Bronchial epithelial cell (primary cell): ENCODE results near the gene GTSF1L. TPM values are rescaled to one million over a fixed set of nuclear protein-coding genes. Genes with fewer than 3 reads are reported as not detected.

Experiments used
- DNase-seq: peaks from one replicate; pipeline ENCODE4 v3.0.0-alpha.2; 2010; ENCODE audit warnings: low read depth
- FAIRE-seq: peaks from 2 replicates; lab custom pipeline; 2011; peaks lifted over from hg19 to GRCh38; lab: Jason Lieb, UNC
- H3K27me3 ChIP-seq: 2 replicates; pipeline ENCODE4 v1.5.1; 2011; ENCODE audit warnings: low read length; ENCODE audit not compliant: control insufficient read depth, insufficient read depth
- H3K36me3 ChIP-seq: 2 replicates; pipeline ENCODE4 v1.5.1; 2011; ENCODE audit warnings: low read length; ENCODE audit not compliant: control insufficient read depth, insufficient read depth
- H3K4me3 ChIP-seq: 2 replicates; pipeline ENCODE4 v1.5.1; 2011; ENCODE audit warnings: mild to moderate bottlenecking, low read depth, low read length, control low read depth
- CTCF ChIP-seq: IDR thresholded peaks from 2 replicates; pipeline ENCODE4 v1.5.1; 2011; ENCODE audit warnings: mild to moderate bottlenecking, moderate library complexity, low read length, control low read depth, inconsistent platforms; ENCODE audit not compliant: insufficient read depth, severe bottlenecking
- total RNA-seq: library from RNA; depleted of rRNA; stranded (reverse); fragments of >200 nt; gene quantifications from 2 replicates; pipeline ENCODE4 v1.2.1, GENCODE V29; 2014

The GTSF1L gene
- total RNA-seq, 1 donor from 2014 or later = not detected

GRCh38 chr20:43750774-43751166 lies 24.0 kb upstream of the GTSF1L start:
- peak; percentile 14 for DNase-seq
- H3K4me3 ChIP-seq = no peak overlapping the region
- H3K36me3 ChIP-seq = no peaks in the 10 kb centered on the region
- FAIRE-seq = no peak
- no peak for TF ChIP-seq CTCF
- no peaks in the 10 kb centered on the region for H3K27me3 ChIP-seq

GRCh38 chr20:43749734-43750294 lies 23.0 kb upstream of the GTSF1L start:
- peak; percentile 99 for TF ChIP-seq CTCF
- FAIRE-seq (no peak), DNase-seq (peak; percentile 13)
- Histone ChIP-seq H3K36me3 (no peaks in the 10 kb centered on the region), H3K27me3 (no peaks in the 10 kb centered on the region), H3K4me3 (no peak overlapping the region)

GRCh38 chr20:43748274-43748673 lies 21.5 kb upstream of the GTSF1L start:
- TF ChIP-seq CTCF = no peak
- DNase-seq = no peak
- Histone ChIP-seq H3K36me3 (no peaks in the 10 kb centered on the region), H3K27me3 (peaks cover 2% of the 10 kb centered on the region), H3K4me3 (no peak overlapping the region)
- no peak for FAIRE-seq

- no peak overlapping the region for H3K4me3 ChIP-seq
- peaks cover 2% of the 10 kb centered on the region for H3K27me3 ChIP-seq
- H3K36me3 ChIP-seq = no peaks in the 10 kb centered on the region
- DNase-seq = no peak
- no peak for TF ChIP-seq CTCF
- no peak for FAIRE-seq
Measured at GRCh38 chr20:43746344-43747137, 19.7 kb upstream of the GTSF1L start.

- peaks cover 2% of the 10 kb centered on the region for H3K27me3 ChIP-seq
- no peak for FAIRE-seq
Measured at GRCh38 chr20:43744966-43745730, 18.3 kb upstream of the GTSF1L start.

More at GRCh38 chr20:43744966-43745730, 18.3 kb upstream of the GTSF1L start:
- TF ChIP-seq CTCF = no peak
- no peak for DNase-seq
- Histone ChIP-seq H3K36me3 (no peaks in the 10 kb centered on the region), H3K4me3 (no peak overlapping the region)
